HAP-1 (cell line): ENCODE results near the gene PDZD11.
"Not testable (repeated sequence)": the region's sequence is repeated elsewhere in the genome, so short reads cannot be mapped to it uniquely, and the experiment has no call there.

Experiments
- DNase-seq, 2 experiments: peaks; one replicate each; pipeline ENCODE4 v3.0.0-alpha.2; 2016 to 2020; ENCODE audit warnings: low spot score in 2 of 2
- H3K27me3 ChIP-seq: fragments of 250-450 bp; sonication (Bioruptor Pico); 2 replicates; pipeline ENCODE4 v1.5.1; 2020; ENCODE audit warnings: low read depth, mild to moderate bottlenecking, moderate library complexity
- H3K36me3 ChIP-seq: fragments of 250-450 bp; sonication (Bioruptor Pico); replicated peaks from 2 replicates; pipeline ENCODE4 v1.5.1; 2020; ENCODE audit warnings: mild to moderate bottlenecking
- H3K4me1 ChIP-seq: fragments of 250-450 bp; sonication (Bioruptor Pico); 2 replicates; pipeline ENCODE4 v1.5.1; 2020; ENCODE audit warnings: mild to moderate bottlenecking
- H3K4me3 ChIP-seq: fragments of 250-450 bp; sonication (Bioruptor Pico); 2 replicates; pipeline ENCODE4 v1.5.1; 2020; ENCODE audit warnings: mild to moderate bottlenecking, moderate library complexity
- H3K9me3 ChIP-seq: fragments of 250-450 bp; sonication (Bioruptor Pico); 2 replicates; pipeline ENCODE4 v1.5.1; 2020; ENCODE audit warnings: mild to moderate bottlenecking, moderate library complexity
- in situ Hi-C: fragments of 300-500 bp; cut with MboI; formaldehyde crosslinking; loops from 3 replicates; pipeline ENCODE4 v1.14.3; 2020; ENCODE audit warnings: low sequenced_read_pairs, inconsistent platforms, mixed read lengths

The PDZD11 gene

GRCh38 chrX:70280573-70280972 lies 9.2 kb downstream of the PDZD11 start:
- no peak for DNase-seq
- H3K36me3 ChIP-seq, result peaks cover 13% of the 10 kb centered on the region
- in situ Hi-C loops, result no loop called here
- no peak overlapping the region for H3K4me3 ChIP-seq
- H3K27me3 ChIP-seq, result no peaks in the 10 kb centered on the region
- no peaks in the 10 kb centered on the region for H3K9me3 ChIP-seq
- no peaks in the 10 kb centered on the region for H3K4me1 ChIP-seq

- Histone ChIP-seq H3K9me3 (no peaks in the 10 kb centered on the region), H3K36me3 (no peaks in the 10 kb centered on the region), H3K4me3 (no peak overlapping the region), H3K4me1 (peaks cover 10% of the 10 kb centered on the region), H3K27me3 (no peaks in the 10 kb centered on the region)
- no peak for DNase-seq
- in situ Hi-C loops, result no loop called here
These were observed 10.6 kb downstream of the PDZD11 start for GRCh38 chrX:70279081-70279480.

- in situ Hi-C loops, H3K27me3 ChIP-seq, H3K36me3 ChIP-seq, H3K9me3 ChIP-seq, H3K4me3 ChIP-seq, DNase-seq, H3K4me1 ChIP-seq: not testable (repeated sequence)
These were observed 15.7 kb downstream of the PDZD11 start for GRCh38 chrX:70274029-70274428.

- Histone ChIP-seq H3K4me3 (no peak within 1 kb of the TSS), H3K36me3 (no peaks in the 10 kb centered on the region), H3K4me1 (no peaks in the 10 kb centered on the region), H3K27me3 (peaks cover 3% of the 10 kb centered on the region; the same call in 1 of the 2 replicates), H3K9me3 (no peaks in the 10 kb centered on the region)
- in situ Hi-C loops, result no loop called here
- no peak for DNase-seq
These were observed 21.7 kb downstream of the PDZD11 start, which contains the start of gene ARR3 for GRCh38 chrX:70268034-70268433. ARR3 (plus strand) TSS chrX:70268334; CDS start chrX:70269386, 1,052 bp downstream.

- DNase-seq, result no peak
- Histone ChIP-seq H3K27me3 (peaks cover 3% of the 10 kb centered on the region; the same call in 1 of the 2 replicates), H3K4me1 (no peaks in the 10 kb centered on the region), H3K36me3 (no peaks in the 10 kb centered on the region), H3K4me3 (no peak overlapping the region), H3K9me3 (no peaks in the 10 kb centered on the region)
- in situ Hi-C loops, result no loop called here
These were observed 24.9 kb downstream of the PDZD11 start for GRCh38 chrX:70264784-70265183.

GRCh38 chrX:70262952-70263567 lies 26.7 kb downstream of the PDZD11 start:
- Histone ChIP-seq H3K36me3 (no peaks in the 10 kb centered on the region), H3K9me3 (no peaks in the 10 kb centered on the region), H3K4me1 (no peaks in the 10 kb centered on the region), H3K4me3 (no peak overlapping the region), H3K27me3 (peaks cover 3% of the 10 kb centered on the region; the same call in 1 of the 2 replicates)
- in situ Hi-C loops, result no loop called here
- DNase-seq, result peak; percentile 56 to 83

- Histone ChIP-seq H3K27me3 (peaks cover 3% of the 10 kb centered on the region; the same call in 1 of the 2 replicates), H3K36me3 (no peaks in the 10 kb centered on the region), H3K4me3 (no peak within 1 kb of the TSS), H3K9me3 (no peaks in the 10 kb centered on the region), H3K4me1 (no peaks in the 10 kb centered on the region)
- in situ Hi-C loops, result no loop called here
- DNase-seq, result no peak
These were observed 29.6 kb downstream of the PDZD11 start, which contains the start of gene P2RY4 for GRCh38 chrX:70260104-70260503. P2RY4 (minus strand) TSS chrX:70260204; CDS start chrX:70259624, 580 bp downstream.

GRCh38 chrX:70257423-70258288 lies 32.1 kb downstream of the PDZD11 start:
- in situ Hi-C loops, result no loop called here
- Histone ChIP-seq H3K36me3 (no peaks in the 10 kb centered on the region), H3K4me1 (peaks cover under 1% of the 10 kb centered on the region; the same call in 1 of the 2 replicates), H3K9me3 (no peaks in the 10 kb centered on the region), H3K27me3 (no peaks in the 10 kb centered on the region), H3K4me3 (no peak overlapping the region)
- DNase-seq, result no peak

- in situ Hi-C loops, result no loop called here
- H3K27me3 ChIP-seq, result no peaks in the 10 kb centered on the region
- H3K9me3 ChIP-seq, result no peaks in the 10 kb centered on the region
- peaks cover 12% of the 10 kb centered on the region for H3K4me1 ChIP-seq
- no peak for DNase-seq
- no peak overlapping the region for H3K4me3 ChIP-seq
- no peaks in the 10 kb centered on the region for H3K36me3 ChIP-seq
These were observed 34.3 kb downstream of the PDZD11 start for GRCh38 chrX:70255452-70255851.

GRCh38 chrX:70254909-70255308 lies 34.8 kb downstream of the PDZD11 start:
- in situ Hi-C loops, result no loop called here
- no peaks in the 10 kb centered on the region for H3K9me3 ChIP-seq
- H3K4me3 ChIP-seq, result no peak overlapping the region
- H3K4me1 ChIP-seq, result peaks cover 16% of the 10 kb centered on the region
- H3K27me3 ChIP-seq, result no peaks in the 10 kb centered on the region
- no peaks in the 10 kb centered on the region for H3K36me3 ChIP-seq
- no peak for DNase-seq

- DNase-seq, result no peak
- H3K9me3 ChIP-seq, result no peaks in the 10 kb centered on the region
- peaks cover 16% of the 10 kb centered on the region for H3K4me1 ChIP-seq
- in situ Hi-C loops, result no loop called here
- H3K27me3 ChIP-seq, result no peaks in the 10 kb centered on the region
- H3K4me3 ChIP-seq, result no peak overlapping the region
- no peaks in the 10 kb centered on the region for H3K36me3 ChIP-seq
These were observed 35.7 kb downstream of the PDZD11 start for GRCh38 chrX:70254063-70254400.

GRCh38 chrX:70253377-70254062 lies 36.2 kb downstream of the PDZD11 start:
- Histone ChIP-seq H3K27me3 (no peaks in the 10 kb centered on the region), H3K4me3 (no peak overlapping the region), H3K36me3 (no peaks in the 10 kb centered on the region), H3K9me3 (no peaks in the 10 kb centered on the region), H3K4me1 (peaks cover 16% of the 10 kb centered on the region)
- no peak for DNase-seq
- in situ Hi-C loops, result no loop called here

- Histone ChIP-seq H3K36me3 (no peaks in the 10 kb centered on the region), H3K4me3 (no peak overlapping the region), H3K9me3 (no peaks in the 10 kb centered on the region), H3K27me3 (no peaks in the 10 kb centered on the region), H3K4me1 (peaks cover 16% of the 10 kb centered on the region)
- DNase-seq, result peak in 1 of 2 experiments; percentile 8
- in situ Hi-C loops, result no loop called here
These were observed 37.2 kb downstream of the PDZD11 start for GRCh38 chrX:70252491-70252890.

GRCh38 chrX:70247252-70247651 lies 42.5 kb downstream of the PDZD11 start:
- H3K36me3 ChIP-seq, result no peaks in the 10 kb centered on the region
- no peak overlapping the region for H3K4me3 ChIP-seq
- no peaks in the 10 kb centered on the region for H3K27me3 ChIP-seq
- H3K9me3 ChIP-seq, result no peaks in the 10 kb centered on the region
- DNase-seq, result no peak
- in situ Hi-C loops, result no loop called here
- peaks cover 15% of the 10 kb centered on the region for H3K4me1 ChIP-seq
